Gastroesophageal sphincter (tissue), 4 donors: ENCODE results near the gene GXYLT2. TPM values are rescaled to one million over a fixed set of nuclear protein-coding genes. Genes with fewer than 3 reads are reported as not detected.

Experiments
- ATAC-seq: fragments of 150-250 bp; one replicate; pipeline ENCODE4 v1.9.1; 2016; ENCODE audit warnings: mild to moderate bottlenecking, moderate library complexity
- H3K27ac ChIP-seq, 4 donors: fragments of 200-600 bp; sonication (generic) in 3 of 4; 1 replicate in 3 of 4; 2 replicates in 1 of 4; pipeline ENCODE4 v1.5.1; 2016 to 2019
- H3K27me3 ChIP-seq: fragments of 200-600 bp; sonication (generic); one replicate; pipeline ENCODE4 v1.5.1; 2019
- H3K36me3 ChIP-seq, 2 donors: fragments of 200-600 bp; sonication (generic); one replicate each; pipeline ENCODE4 v1.5.1; 2019; ENCODE audit warnings: control low read depth in 1 of 2
- H3K4me1 ChIP-seq, 3 donors: fragments of 200-600 bp; sonication (generic); 1 replicate in 2 of 3; 2 replicates in 1 of 3; pipeline ENCODE4 v1.5.1; 2016 to 2019; ENCODE audit warnings: control low read depth in 2 of 3
- H3K4me3 ChIP-seq, 2 donors: fragments of 200-600 bp; sonication (generic); one replicate each; pipeline ENCODE4 v1.5.1; 2019; ENCODE audit warnings: mild to moderate bottlenecking in 1 of 2, moderate library complexity in 1 of 2
- H3K9me3 ChIP-seq, 3 donors: fragments of 200-600 bp; sonication (generic); one replicate each; pipeline ENCODE4 v1.5.1; 2017 to 2019; ENCODE audit warnings: control low read depth in 2 of 3
- EP300 ChIP-seq: sonication (generic); formaldehyde crosslinking; IDR thresholded peaks from one replicate; pipeline ENCODE4 v1.6.1; 2017; ENCODE audit warnings: antibody characterized with exemption, mild to moderate bottlenecking
- POLR2A ChIP-seq, 2 donors: fragments of 450-650 bp; IDR thresholded peaks; one replicate each; pipeline ENCODE4 v1.6.1; 2017; ENCODE audit warnings: antibody characterized with exemption in 2 of 2, mild to moderate bottlenecking in 2 of 2, moderate library complexity in 1 of 2
- POLR2AphosphoS5 ChIP-seq: sonication (generic); formaldehyde crosslinking; IDR thresholded peaks from one replicate; pipeline ENCODE4 v1.6.1; 2017; ENCODE audit warnings: antibody characterized with exemption
- WGBS, 2 donors: methylation state at CpG; one replicate each; pipeline ENCODE4 v1.1.5; 2018; ENCODE audit warnings: low coverage in 1 of 2; 5-methylcytosine and 5-hydroxymethylcytosine counted together
- total RNA-seq, 4 donors: library from RNA; depleted of rRNA; stranded (reverse); fragments of >200 nt; gene quantifications; one replicate each; pipeline ENCODE4 v1.1.0, GENCODE V29; 2016
- TF ChIP-seq, protein P1 (sequence below), 4 experiments: fragments of 200-600 bp in 2 of 4; fragments of 450-650 bp in 2 of 4; sonication (generic) in 1 of 4; IDR thresholded peaks; one replicate each; pipeline ENCODE4 v1.5.1; 2017 to 2019; ENCODE audit warnings: antibody characterized with exemption in 4 of 4, mild to moderate bottlenecking in 2 of 4, moderate library complexity in 2 of 4

Gene GXYLT2
- total RNA-seq, 4 donors from 2014 or later, result 6.1 to 7.9 (median 7.0) TPM

DNA sequence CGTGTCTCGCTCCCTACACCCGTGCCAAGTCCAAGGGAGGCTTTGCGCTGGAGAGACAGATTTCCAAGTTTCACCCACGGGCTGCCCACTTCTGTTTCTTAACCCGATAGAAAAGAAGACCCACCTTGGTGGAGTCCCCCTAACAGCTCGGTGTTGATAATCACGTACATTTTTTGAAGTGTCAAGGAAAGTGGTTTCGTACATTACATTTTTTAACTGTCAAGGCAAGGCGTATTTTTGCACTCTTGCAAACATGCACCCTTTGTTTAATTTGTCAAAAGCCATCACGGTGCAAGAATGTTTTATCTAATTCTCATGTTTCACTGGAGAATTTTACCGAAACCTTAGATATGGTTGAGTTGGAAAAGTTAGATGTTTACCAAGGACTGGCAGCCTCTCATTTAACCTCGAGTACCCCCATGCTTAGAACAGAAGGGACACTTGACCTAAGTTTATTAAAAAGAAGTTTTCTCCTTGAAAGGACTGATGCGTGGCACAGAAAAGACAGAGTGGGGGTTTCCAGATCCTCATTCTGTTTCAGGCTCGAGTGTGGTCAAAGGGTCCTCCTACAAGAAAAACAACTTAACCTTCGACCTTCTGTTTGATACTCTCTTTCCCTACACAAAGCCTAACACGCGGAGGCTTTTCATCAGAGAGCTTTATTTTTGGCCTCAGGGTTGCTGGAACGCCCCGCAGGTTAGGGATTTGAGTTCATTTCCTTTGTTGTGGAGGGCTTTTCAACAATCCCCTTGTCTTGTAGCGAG lies 882 bp downstream of the GXYLT2 start:
- Histone ChIP-seq H3K36me3 (no peaks in the 10 kb centered on the region), H3K9me3 (no peaks in the 10 kb centered on the region), H3K27me3 (no peaks in the 10 kb centered on the region), H3K4me1 (peaks cover 0 to 59% (median 11%) of the 10 kb centered on the region in 3 donors), H3K27ac (peak overlapping the region; percentile 57 to 82 (median 80)), H3K4me3 (peak overlapping the region; percentile 37 to 58)
- no peak for ATAC-seq
- TF ChIP-seq POLR2A (IDR thresholded peaks at IDR 0.05) (no peak), EP300 (no peak)
- WGBS, 2 donors, result 13 to 16% methylated on average over 16 to 19 of the region's 21 CpGs

DNA sequence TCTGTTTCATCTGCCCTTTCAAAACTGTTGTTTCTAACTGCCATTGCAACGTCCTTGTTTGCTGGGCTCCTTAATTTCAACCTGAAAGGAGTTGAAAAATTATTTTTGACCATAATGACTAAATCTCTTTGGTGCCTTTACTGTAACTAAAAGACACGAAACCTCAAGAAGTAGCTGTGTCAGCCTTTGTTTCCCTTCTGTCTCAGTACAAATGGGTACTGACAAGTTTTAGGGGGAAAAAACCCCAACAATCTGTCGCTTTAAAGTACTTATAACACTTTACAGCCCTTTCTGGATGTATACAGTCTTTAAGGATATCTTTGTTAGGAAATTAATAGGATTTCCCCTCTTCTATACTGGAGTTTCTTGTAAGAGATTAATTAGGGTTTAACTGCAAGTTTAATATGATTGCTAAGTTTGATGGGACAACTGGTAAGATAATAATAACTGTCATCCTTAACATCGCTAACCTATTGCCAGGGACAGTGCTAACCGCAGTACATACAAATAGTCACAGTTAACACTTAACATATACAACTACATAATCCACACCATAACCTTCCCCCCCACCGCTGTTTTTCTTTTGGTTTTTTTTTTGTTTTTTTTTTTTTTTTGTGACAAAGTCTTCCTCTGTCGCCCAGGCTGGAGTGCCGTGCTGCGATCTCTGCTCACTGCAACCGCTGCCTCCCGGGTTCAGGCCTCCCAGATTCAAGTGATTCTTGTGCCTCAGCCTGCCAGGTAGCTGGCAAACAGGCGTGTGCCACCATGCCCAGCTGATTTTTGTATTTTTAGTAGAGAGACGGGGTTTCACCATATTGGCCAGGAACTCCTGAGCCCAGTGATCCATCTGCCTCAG lies 1.7 kb downstream of the GXYLT2 start:
- TF ChIP-seq, protein P1, sequence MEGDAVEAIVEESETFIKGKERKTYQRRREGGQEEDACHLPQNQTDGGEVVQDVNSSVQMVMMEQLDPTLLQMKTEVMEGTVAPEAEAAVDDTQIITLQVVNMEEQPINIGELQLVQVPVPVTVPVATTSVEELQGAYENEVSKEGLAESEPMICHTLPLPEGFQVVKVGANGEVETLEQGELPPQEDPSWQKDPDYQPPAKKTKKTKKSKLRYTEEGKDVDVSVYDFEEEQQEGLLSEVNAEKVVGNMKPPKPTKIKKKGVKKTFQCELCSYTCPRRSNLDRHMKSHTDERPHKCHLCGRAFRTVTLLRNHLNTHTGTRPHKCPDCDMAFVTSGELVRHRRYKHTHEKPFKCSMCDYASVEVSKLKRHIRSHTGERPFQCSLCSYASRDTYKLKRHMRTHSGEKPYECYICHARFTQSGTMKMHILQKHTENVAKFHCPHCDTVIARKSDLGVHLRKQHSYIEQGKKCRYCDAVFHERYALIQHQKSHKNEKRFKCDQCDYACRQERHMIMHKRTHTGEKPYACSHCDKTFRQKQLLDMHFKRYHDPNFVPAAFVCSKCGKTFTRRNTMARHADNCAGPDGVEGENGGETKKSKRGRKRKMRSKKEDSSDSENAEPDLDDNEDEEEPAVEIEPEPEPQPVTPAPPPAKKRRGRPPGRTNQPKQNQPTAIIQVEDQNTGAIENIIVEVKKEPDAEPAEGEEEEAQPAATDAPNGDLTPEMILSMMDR (IDR thresholded peaks at IDR 0.05), result no peak
- TF ChIP-seq POLR2A (IDR thresholded peaks at IDR 0.05), result no peak
- no peak for TF ChIP-seq EP300
- TF ChIP-seq POLR2AphosphoS5, result no peak
- no peak for ATAC-seq
- WGBS, 2 donors, result 73 to 75% methylated on average over 6 to 13 of the region's 13 CpGs
- H3K27ac ChIP-seq, result peak overlapping the region; percentile 57 to 82 (median 80)
- no peaks in the 10 kb centered on the region for H3K36me3 ChIP-seq
- peaks cover 0 to 59% (median 11%) of the 10 kb centered on the region in 3 donors for H3K4me1 ChIP-seq
- H3K9me3 ChIP-seq, result no peaks in the 10 kb centered on the region
- no peaks in the 10 kb centered on the region for H3K27me3 ChIP-seq
- peak overlapping the region; percentile 37 to 58 for H3K4me3 ChIP-seq

DNA sequence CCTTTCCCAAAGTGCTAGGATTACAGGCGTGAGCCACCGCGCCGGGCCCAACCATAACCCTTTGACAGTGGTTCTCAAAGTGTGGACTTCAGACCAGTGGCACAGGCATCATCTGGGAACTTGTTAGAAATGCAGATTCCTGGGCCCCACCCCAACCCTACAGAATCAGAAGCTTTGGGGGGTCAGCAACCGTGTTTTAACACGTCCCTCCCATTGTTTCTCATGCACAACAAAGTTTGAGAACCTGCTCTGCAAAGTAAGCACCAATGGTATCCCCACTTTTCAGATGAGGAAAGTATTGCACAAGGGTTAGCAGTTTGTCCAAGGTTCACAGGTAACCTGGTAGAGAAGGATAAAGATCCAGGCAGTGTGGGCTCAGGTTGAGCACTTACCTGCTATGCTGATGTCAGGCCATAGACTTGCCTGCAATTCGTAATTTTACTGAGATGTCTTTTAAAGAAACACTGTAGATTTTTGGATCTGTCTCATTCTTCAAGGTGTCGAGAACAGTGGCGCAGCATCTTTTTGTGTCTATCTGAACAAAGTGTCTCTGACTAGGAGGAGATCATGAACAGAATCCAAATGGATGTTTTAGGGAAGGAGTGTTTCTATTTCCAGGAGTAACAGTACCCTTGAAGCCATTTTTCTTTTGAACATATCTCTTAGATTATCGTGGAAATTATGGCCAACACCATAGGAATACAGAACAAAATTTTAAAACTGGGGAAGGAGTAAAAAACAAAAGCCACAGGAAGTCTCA lies 2.5 kb downstream of the GXYLT2 start:
- 60 to 61% methylated on average over 1 to 4 of the region's 10 CpGs for WGBS, 2 donors
- H3K4me3 ChIP-seq, result no peak overlapping the region
- peak overlapping the region in 3 of 4 donors; percentile 44 to 82 (median 80) for H3K27ac ChIP-seq
- H3K4me1 ChIP-seq, result peaks cover 0 to 59% (median 11%) of the 10 kb centered on the region in 3 donors
- no peaks in the 10 kb centered on the region for H3K27me3 ChIP-seq
- no peaks in the 10 kb centered on the region for H3K36me3 ChIP-seq
- no peak for ATAC-seq
- TF ChIP-seq POLR2AphosphoS5, result no peak
- no peak for TF ChIP-seq POLR2A (IDR thresholded peaks at IDR 0.05)
- TF ChIP-seq, protein P1 (IDR thresholded peaks at IDR 0.05), result no peak
- no peak for TF ChIP-seq EP300
- H3K9me3 ChIP-seq, result no peaks in the 10 kb centered on the region

DNA sequence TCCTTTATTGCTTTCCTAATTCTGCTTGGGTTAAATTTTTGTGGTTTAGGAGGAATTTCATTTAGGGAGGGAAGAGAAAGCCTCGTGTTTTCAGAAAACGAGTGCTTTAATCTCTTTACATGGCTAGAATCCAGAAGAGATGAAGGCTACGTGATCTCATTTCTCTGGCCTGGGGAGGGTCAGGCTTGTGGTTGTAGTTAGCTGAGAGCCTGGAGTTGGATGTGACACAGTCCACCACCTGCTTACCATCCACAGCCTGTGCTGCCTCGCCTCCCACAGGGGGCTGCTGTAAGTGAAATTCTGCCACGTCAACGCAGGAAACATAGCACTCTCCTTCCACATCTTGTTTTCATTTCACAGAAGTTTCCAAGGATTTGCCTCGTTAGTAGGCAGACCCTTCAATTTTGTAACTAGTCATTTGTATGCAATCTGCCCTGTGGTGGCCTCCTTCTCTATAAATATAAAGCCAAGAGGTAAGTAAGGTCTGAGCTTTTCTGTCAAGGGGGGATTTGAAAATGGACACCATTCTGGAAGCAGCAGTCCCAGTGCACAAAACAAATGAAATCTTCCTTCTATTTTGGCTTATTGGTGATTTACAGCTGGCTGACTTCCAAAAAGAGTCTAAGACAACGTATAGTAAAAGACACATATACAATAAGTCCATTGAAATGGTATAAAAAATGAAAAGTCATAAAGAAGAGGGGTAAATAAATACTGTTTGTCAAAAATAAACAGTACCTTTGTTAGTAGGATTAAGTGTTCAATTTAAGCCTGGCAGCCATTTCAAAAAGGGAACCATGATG lies 3.4 kb downstream of the GXYLT2 start:
- peak; percentile 38 for ATAC-seq
- H3K4me1 ChIP-seq, result peaks cover 0 to 58% (median 11%) of the 10 kb centered on the region in 3 donors
- H3K27me3 ChIP-seq, result no peaks in the 10 kb centered on the region
- no peak for TF ChIP-seq POLR2A (IDR thresholded peaks at IDR 0.05)
- TF ChIP-seq, protein P1 (IDR thresholded peaks at IDR 0.05), result peak in 1 of 4 experiments; percentile 5
- no peak for TF ChIP-seq POLR2AphosphoS5
- no peaks in the 10 kb centered on the region for H3K36me3 ChIP-seq
- 13 to 42% methylated on average over 8 of the region's 8 CpGs for WGBS, 2 donors
- H3K9me3 ChIP-seq, result no peaks in the 10 kb centered on the region
- no peak overlapping the region for H3K4me3 ChIP-seq
- H3K27ac ChIP-seq, result peak overlapping the region in 3 of 4 donors; percentile 31 to 82 (median 44)
